Endothelial cell of umbilical vein (primary cell): Measurements from ENCODE around the gene SEMA3A.

Experiments used
- EZH2 ChIP-seq: IDR thresholded peaks from 2 replicates; pipeline ENCODE4 v1.6.1; 2012; ENCODE audit warnings: borderline replicate concordance, low read depth, mild to moderate bottlenecking, moderate library complexity, low read length, inconsistent platforms; ENCODE audit not compliant: severe bottlenecking
- FOS ChIP-seq: IDR thresholded peaks from 2 replicates; pipeline ENCODE4 v1.6.1; 2011; ENCODE audit warnings: mild to moderate bottlenecking, low read length, moderate library complexity, borderline replicate concordance; ENCODE audit not compliant: insufficient read depth
- MYC ChIP-seq: IDR thresholded peaks from one replicate; pipeline ENCODE4 v1.6.1; 2011; ENCODE audit warnings: mild to moderate bottlenecking, low read depth, low read length
- POLR2A ChIP-seq: IDR thresholded peaks from 2 replicates; pipeline ENCODE4 v1.6.1; 2012; ENCODE audit warnings: low read depth, mild to moderate bottlenecking, control low read depth, low read length
- POLR2AphosphoS5 ChIP-seq: IDR thresholded peaks from 2 replicates; pipeline ENCODE4 v1.6.1; 2012; ENCODE audit warnings: low read depth, mild to moderate bottlenecking, control low read depth, low read length, moderate library complexity; ENCODE audit not compliant: insufficient read depth
- TF ChIP-seq, protein P1 (sequence below), 2 donors: IDR thresholded peaks; 1 replicate in 1 of 2; 2 replicates in 1 of 2; pipeline ENCODE4 v1.5.1; 2011; ENCODE audit warnings: low read length in 2 of 2, mild to moderate bottlenecking in 2 of 2, moderate library complexity in 2 of 2, control low read depth in 1 of 2, inconsistent platforms in 1 of 2, low read depth in 1 of 2; ENCODE audit not compliant: insufficient read depth in 1 of 2; ENCODE audit errors: extremely low read depth in 1 of 2
- TF ChIP-seq, protein P2 (sequence below): IDR thresholded peaks from 2 replicates; pipeline ENCODE4 v1.6.1; 2011; ENCODE audit not compliant: insufficient read depth, insufficient read length

DNA sequence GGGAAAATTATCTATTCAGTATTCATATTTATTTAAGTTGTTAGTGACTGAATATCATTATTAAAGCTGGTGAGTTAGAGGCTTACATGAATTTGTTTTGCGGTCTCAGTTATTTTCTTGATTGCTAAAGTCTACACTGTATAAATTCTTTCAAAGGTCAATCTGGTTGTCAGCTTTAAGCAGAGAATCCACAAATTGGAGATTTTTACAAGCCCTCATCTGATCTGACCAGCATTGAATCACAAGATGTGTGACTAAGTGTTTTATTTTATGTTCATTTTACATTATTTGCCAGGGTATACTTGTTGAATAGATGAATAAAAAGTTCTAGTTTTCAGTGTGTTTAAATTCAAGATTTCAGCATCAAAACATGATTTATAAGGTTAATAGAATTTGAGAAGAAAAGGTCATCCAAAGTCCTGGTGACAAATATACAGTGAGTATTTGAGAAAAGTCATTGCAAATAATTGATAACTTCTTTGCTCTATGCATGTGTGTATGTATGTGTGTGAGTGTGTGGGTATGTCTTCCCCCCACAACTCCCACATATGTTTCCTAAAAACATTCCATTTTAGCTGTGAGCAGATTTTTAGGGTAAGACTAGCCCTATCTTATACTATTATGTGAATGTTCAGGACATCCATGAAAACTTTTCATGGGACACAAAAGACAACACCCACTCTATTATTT, 4.4 kb downstream of the SEMA3A start:
- TF ChIP-seq, protein P1, sequence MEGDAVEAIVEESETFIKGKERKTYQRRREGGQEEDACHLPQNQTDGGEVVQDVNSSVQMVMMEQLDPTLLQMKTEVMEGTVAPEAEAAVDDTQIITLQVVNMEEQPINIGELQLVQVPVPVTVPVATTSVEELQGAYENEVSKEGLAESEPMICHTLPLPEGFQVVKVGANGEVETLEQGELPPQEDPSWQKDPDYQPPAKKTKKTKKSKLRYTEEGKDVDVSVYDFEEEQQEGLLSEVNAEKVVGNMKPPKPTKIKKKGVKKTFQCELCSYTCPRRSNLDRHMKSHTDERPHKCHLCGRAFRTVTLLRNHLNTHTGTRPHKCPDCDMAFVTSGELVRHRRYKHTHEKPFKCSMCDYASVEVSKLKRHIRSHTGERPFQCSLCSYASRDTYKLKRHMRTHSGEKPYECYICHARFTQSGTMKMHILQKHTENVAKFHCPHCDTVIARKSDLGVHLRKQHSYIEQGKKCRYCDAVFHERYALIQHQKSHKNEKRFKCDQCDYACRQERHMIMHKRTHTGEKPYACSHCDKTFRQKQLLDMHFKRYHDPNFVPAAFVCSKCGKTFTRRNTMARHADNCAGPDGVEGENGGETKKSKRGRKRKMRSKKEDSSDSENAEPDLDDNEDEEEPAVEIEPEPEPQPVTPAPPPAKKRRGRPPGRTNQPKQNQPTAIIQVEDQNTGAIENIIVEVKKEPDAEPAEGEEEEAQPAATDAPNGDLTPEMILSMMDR (IDR thresholded peaks at IDR 0.05; ENCODE audit: extremely low read depth in 1 of 2, insufficient read depth in 1 of 2, low read depth in 1 of 2, low read length in 2 of 2) = no peak
- TF ChIP-seq POLR2A = no peak
- no peak for TF ChIP-seq EZH2
- TF ChIP-seq, protein P2, sequence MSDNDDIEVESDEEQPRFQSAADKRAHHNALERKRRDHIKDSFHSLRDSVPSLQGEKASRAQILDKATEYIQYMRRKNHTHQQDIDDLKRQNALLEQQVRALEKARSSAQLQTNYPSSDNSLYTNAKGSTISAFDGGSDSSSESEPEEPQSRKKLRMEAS = no peak
- TF ChIP-seq POLR2AphosphoS5 = no peak
- no peak for TF ChIP-seq MYC
- no peak for TF ChIP-seq FOS
